ENCODE measurements around the gene SLC25A33. TPM values are rescaled to one million over a fixed set of nuclear protein-coding genes. Genes with fewer than 3 reads are reported as not detected.
A peak's percentile ranks its signal among the peaks of the same experiment; 100 is the strongest.

The SLC25A33 gene
- total RNA-seq, 1 donor from 2014 or later = 4.6 TPM

DNA sequence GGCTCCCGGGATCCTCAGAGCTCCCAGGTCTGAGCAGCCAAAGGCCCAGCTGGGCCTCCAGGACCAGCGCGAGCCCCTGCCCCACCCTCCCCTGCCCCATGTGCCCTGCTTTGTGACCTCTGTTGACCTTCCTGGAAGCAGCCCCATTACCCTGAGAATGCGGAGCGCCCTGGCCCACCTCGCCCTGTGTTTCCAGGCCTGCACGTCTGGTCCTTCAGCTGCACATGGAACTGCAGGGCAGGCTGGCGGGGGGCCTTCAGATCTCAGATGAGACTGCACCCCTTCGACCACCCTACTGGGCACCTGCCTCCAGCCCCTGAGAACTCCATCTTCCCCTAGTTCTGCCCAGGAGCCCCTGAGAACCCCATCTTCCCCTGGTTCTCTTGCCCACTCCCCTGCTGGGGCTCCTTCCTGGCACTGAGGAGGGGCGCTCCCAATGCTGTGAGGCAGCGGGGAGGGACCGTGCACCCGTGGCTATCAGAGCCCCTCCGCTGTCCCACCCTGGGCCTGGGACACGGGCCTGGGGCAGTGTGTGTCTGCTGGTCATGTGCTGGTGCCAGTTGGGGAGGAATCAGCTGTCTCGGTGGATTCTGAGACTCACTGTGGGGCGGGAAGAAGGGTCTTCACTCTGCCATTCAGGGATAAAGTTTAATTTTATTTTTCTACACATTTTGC lies 74.5 kb downstream of the SLC25A33 start:
- Mint-ChIP-seq H3K9me3 (ENCODE audit: unreplicated experiment) (no peaks in the 10 kb centered on the region), H3K4me3 (ENCODE audit: unreplicated experiment) (no peak overlapping the region), H3K27me3 (ENCODE audit: unreplicated experiment) (peaks cover under 1% of the 10 kb centered on the region), H3K4me1 (ENCODE audit: low read depth, unreplicated experiment) (no peaks in the 10 kb centered on the region), H3K27ac (ENCODE audit: unreplicated experiment) (no peak overlapping the region), H3K36me3 (ENCODE audit: unreplicated experiment) (no peaks in the 10 kb centered on the region)
- no peak for DNase-seq
- TF ChIP-seq, protein P1, sequence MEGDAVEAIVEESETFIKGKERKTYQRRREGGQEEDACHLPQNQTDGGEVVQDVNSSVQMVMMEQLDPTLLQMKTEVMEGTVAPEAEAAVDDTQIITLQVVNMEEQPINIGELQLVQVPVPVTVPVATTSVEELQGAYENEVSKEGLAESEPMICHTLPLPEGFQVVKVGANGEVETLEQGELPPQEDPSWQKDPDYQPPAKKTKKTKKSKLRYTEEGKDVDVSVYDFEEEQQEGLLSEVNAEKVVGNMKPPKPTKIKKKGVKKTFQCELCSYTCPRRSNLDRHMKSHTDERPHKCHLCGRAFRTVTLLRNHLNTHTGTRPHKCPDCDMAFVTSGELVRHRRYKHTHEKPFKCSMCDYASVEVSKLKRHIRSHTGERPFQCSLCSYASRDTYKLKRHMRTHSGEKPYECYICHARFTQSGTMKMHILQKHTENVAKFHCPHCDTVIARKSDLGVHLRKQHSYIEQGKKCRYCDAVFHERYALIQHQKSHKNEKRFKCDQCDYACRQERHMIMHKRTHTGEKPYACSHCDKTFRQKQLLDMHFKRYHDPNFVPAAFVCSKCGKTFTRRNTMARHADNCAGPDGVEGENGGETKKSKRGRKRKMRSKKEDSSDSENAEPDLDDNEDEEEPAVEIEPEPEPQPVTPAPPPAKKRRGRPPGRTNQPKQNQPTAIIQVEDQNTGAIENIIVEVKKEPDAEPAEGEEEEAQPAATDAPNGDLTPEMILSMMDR (IDR thresholded peaks at IDR 0.05; ENCODE audit: partially characterized antibody, unreplicated experiment) = no peak

DNA sequence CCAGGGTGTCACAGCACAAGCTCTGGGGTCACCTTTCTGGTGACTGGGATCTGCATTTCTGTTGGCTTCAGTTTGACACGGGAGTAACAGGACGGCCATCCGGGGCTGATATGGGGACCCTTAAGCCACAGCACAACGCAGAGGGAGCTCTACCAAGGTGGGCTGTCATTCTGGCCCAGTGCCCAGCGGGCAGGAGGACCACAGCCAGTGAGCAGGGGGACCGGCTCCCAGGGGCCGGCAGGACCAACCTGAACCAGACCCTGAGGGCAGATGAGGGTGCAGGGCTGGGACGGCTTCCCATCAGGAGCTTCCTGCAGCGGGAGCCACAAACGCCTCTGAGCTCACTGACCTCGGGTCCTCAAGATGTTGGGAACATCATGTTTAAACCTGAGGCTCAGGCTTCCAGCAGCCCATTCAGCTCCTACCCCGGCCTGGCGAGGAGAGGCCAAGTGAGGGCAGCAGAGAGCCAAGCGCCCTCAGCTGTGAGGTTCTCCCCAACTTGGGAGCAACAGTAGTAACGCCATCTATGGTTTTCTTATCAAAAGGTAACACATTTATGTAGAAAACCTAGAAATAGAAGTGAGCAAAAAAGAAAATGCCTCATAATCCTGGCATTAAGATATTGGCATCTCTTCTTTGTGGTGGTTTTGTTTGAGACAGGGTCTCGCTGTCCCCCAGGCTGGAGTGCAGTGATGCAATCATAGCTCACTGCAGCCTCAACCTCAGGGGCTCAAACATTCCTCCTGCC lies 76.2 kb downstream of the SLC25A33 start:
- no peak overlapping the region for H3K27ac Mint-ChIP-seq (ENCODE audit: unreplicated experiment)
- DNase-seq = peak; percentile 75
- H3K36me3 Mint-ChIP-seq (ENCODE audit: unreplicated experiment) = no peaks in the 10 kb centered on the region
- H3K4me1 Mint-ChIP-seq (ENCODE audit: low read depth, unreplicated experiment) = peaks cover 3% of the 10 kb centered on the region
- H3K27me3 Mint-ChIP-seq (ENCODE audit: unreplicated experiment) = peaks cover 2% of the 10 kb centered on the region
- peaks cover 3% of the 10 kb centered on the region for H3K9me3 Mint-ChIP-seq (ENCODE audit: unreplicated experiment)
- H3K4me3 Mint-ChIP-seq (ENCODE audit: unreplicated experiment) = no peak overlapping the region
- TF ChIP-seq, protein P1 (IDR thresholded peaks at IDR 0.05; ENCODE audit: partially characterized antibody, unreplicated experiment) = peak; percentile 49

DNA sequence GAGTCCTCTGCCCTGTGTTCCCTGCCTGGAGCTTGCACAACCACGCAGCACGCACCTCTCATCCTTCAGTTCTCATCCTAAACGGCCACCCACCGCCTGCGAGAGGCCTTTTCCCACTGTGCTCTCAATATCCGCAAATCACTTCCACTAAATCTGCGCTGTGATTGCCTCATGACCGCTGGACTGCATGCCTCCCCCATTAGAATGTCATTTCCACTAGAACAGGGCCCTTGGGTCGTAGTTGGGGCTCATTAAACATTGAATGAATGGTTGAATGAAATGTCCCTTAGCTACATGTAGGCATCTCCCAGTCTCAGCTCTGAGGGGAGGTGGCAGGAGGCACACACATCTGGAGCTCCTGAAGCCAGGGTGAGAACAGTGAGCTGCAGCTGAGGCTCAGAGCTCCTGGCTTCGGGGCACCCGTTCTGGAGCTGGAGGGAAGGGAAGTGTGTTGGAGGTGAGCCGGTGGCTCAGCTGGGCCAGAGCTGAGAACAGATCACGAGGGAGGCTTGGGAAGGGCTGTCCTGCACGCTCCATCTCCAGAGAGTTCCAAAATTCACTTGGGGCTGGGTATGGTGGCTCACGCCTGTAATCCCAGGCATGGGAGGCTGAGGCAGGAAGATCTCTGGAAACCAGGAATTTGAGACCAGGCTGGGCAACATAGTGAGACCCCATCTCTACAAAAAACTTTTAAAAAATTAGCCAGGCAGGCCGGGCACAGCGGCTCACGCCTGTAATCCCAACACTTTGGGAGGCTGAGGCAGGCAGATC lies 79.8 kb downstream of the SLC25A33 start:
- no peaks in the 10 kb centered on the region for H3K36me3 Mint-ChIP-seq (ENCODE audit: unreplicated experiment)
- H3K9me3 Mint-ChIP-seq (ENCODE audit: unreplicated experiment) = peaks cover 3% of the 10 kb centered on the region
- no peak overlapping the region for H3K4me3 Mint-ChIP-seq (ENCODE audit: unreplicated experiment)
- peaks cover 3% of the 10 kb centered on the region for H3K4me1 Mint-ChIP-seq (ENCODE audit: low read depth, unreplicated experiment)
- H3K27ac Mint-ChIP-seq (ENCODE audit: unreplicated experiment) = no peak overlapping the region
- peaks cover 6% of the 10 kb centered on the region for H3K27me3 Mint-ChIP-seq (ENCODE audit: unreplicated experiment)
- no peak for DNase-seq
- TF ChIP-seq, protein P1 (IDR thresholded peaks at IDR 0.05; ENCODE audit: partially characterized antibody, unreplicated experiment) = no peak

DNA sequence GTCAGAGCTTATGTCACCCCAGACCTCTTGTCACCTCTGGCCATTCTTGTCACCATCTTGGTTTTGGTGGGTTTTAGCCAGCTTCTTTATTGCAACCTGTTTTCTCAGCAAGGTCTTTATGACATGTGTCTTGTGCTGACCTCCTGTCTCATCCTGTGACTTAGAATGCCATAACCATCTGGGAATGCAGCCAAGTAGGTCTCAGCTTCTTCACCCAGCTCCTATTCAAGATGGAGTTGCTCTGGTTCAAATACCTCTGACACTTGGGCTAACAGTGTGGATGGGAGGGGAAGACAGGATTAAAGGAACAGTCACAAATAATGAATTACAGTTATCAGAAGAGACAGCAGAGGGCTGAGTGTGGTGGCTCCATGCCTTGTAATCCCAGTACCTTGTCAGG lies 81.8 kb downstream of the SLC25A33 start:
- H3K9me3 Mint-ChIP-seq (ENCODE audit: unreplicated experiment) = peaks cover 3% of the 10 kb centered on the region
- no peak overlapping the region for H3K4me3 Mint-ChIP-seq (ENCODE audit: unreplicated experiment)
- H3K36me3 Mint-ChIP-seq (ENCODE audit: unreplicated experiment) = no peaks in the 10 kb centered on the region
- no peak overlapping the region for H3K27ac Mint-ChIP-seq (ENCODE audit: unreplicated experiment)
- TF ChIP-seq, protein P1 (IDR thresholded peaks at IDR 0.05; ENCODE audit: partially characterized antibody, unreplicated experiment) = no peak
- peaks cover 3% of the 10 kb centered on the region for H3K4me1 Mint-ChIP-seq (ENCODE audit: low read depth, unreplicated experiment)
- DNase-seq = no peak
- peaks cover 6% of the 10 kb centered on the region for H3K27me3 Mint-ChIP-seq (ENCODE audit: unreplicated experiment)
